NOMO-1 (cell line): Measurements from ENCODE around the gene SHLD1.

ENCODE experiments used
- DNase-seq, 2 experiments: peaks; one replicate each; lab custom pipeline; 2025; ENCODE audit not compliant: unreplicated experiment in 2 of 2; lab: John Stamatoyannopoulos, UW

The SHLD1 gene

GRCh38 chr20:5843054-5843592 is 92.9 kb downstream of the SHLD1 start:
- DNase-seq = no peak

DNA sequence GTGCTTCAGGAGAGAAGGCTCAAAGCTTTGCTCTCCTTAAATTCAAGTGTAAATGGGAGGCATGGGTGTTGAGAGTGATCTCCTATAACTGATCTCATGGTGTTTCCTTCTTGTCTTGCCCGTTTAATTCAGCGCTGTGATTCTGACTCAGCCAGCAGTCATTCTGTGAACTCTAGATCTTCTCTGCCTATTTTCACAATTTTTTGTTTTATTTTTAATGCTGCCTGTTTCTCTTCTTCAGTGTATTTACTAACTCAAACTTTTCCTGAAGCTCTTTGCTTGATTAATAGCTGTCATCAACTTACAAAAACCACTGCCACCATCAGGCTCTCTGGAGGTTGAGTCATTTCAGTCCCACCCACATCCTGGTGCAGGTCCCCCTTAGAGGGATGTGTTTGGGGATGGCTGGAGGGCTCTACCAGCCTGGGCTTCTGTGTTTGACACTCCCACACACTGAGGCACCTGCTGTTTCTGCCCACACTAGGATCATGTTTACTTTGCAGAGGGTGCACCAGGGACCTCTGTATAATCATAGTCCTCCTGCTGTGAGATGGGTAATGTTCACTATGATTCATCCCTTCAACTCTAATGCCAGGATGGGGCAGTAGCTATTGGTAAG is 94.0 kb downstream of the SHLD1 start:
- DNase-seq = peak; percentile 10 to 36

DNA sequence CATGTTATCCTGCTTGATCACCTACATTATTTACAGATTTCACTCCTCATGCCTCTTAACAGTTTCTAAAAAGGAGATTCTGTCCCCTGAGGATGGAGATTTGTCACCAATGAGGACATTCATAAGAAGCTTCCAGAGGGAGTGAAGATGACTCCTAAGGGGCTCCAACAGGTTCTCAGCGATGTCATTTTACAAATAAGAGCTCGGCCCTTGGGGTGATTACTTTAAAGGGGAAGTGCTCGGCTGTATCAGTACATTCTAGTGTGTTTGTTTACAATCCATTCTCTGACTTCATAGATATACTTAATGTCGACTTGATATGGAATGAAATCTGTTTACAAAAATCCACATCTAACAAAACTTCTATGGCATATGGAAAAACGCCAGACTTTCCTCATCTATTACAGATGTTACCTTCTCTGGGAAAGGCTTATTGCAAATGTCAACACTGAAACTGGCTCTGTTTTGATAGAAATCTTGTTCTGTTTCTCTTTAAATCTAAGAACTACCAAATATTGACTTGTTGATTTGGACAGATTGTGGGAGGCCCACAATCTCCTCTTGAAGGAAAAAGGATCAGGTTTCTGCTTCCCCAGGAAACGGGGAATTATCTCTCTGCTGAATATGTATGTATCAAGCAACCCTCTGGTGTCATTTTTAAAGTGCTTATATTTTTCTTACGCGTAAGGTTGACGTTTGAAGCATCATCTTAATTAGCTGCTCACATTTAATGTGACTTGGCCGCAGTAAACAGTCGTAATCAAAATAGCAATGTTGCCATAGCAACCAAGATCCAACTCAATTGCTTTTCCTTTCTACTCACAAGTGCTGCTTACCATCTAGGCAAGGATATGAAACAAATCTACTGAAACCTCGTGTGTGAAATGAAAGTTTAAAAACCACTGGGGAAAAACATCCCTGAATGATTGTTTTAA is 95.7 kb downstream of the SHLD1 start:
- DNase-seq = no peak

- no peak for DNase-seq
These were observed 98.7 kb downstream of the SHLD1 start for GRCh38 chr20:5848711-5849505.

DNA sequence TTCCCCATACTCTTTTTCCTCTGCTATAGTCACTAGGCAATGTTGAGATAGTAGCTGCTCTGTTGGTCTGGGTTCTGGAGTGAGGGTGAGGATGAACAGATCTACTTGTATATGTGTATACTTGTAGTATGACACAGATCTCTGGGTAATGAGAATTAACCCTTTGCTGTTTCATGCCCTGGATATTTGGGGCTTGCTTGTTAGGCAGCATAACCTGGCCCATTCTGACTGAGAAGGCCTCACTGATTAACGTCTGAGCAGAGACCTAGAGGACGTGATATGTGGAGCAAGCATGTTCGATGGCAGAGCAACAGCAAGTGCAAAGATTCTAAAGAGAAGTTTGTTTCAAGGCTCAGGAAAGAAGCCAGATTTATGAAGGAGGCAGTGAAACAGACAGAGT is 105.7 kb downstream of the SHLD1 start:
- DNase-seq = no peak

GRCh38 chr20:5859608-5860007 is 109.4 kb downstream of the SHLD1 start:
- no peak for DNase-seq

GRCh38 chr20:5862703-5863039 is 112.5 kb downstream of the SHLD1 start:
- no peak for DNase-seq

- peak; percentile 71 to 86 for DNase-seq
These were observed 113.0 kb downstream of the SHLD1 start for GRCh38 chr20:5863040-5863833.

GRCh38 chr20:5864428-5864827 is 114.2 kb downstream of the SHLD1 start:
- no peak for DNase-seq

- DNase-seq = peak in 1 of 2 experiments; percentile 79
These were observed 114.8 kb downstream of the SHLD1 start for GRCh38 chr20:5864873-5865587.

GRCh38 chr20:5865604-5866003 is 115.4 kb downstream of the SHLD1 start:
- DNase-seq = no peak

DNA sequence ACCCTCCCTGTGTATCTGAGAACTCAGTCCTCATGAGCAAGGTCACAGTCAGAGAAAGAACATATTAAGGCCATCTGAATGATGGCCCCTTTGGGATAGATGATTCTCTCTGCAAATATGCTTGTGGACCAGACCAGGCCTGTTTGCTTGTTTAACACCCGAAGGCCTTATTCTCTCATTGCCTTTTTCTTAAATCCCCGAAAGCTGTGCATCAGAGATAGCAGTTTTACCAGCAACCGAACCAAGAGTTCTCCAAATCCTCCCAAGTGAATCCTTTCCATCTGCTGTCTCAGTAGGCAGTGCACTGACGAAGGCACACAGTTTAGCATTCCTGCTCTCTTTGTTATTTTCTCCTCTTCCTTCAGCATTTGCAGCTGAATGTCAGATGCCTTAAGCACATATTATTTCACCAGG is 120.4 kb downstream of the SHLD1 start:
- no peak for DNase-seq

DNA sequence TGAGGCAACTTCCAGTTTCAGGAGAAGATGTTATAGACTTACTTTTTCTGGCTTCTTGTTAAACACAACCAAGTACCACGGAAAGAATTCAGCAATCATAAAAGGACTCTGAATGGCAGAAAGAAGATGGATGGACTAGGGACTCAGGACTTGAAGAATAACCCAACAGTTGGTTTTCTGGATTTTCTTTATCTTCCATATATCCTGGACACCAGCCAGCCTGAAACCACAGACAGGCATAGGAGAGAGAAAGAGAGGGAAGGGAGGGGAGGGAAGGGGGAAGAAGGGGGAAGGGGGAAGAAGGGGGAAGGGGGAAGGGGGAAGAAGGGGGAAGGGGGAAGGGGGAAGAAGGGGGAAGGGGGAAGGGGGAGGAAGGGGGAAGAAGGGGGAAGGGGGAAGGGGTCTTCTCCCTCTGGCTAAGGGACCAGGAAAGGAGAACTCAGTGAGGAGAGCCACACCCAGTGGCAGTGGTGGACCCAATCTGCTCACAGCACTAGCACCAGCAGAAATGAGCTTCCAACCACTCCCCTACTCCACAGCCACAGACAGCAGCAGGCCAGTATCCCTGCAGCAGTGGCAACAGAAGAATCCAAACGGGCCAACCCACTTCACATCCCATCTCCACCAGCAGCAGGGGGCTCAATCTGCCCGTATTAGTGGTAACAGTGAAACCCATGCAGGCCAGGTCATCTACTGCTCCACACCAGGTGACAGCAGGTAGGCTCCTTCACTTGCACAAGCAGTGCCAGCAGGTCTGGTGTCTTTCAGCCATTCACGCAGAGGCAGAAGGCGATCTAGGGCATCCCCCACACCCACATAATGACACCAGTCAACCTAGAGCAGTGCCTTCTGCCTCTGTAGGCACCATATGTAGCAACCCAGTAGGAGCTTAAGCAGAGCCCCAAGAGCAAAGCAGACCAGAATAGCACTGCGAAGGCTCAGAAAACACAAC is 121.5 kb downstream of the SHLD1 start:
- DNase-seq = no peak

- no peak for DNase-seq
These were observed 126.9 kb downstream of the SHLD1 start for GRCh38 chr20:5877128-5877527.

- no peak for DNase-seq
These were observed 130.1 kb downstream of the SHLD1 start for GRCh38 chr20:5880326-5880725.

DNA sequence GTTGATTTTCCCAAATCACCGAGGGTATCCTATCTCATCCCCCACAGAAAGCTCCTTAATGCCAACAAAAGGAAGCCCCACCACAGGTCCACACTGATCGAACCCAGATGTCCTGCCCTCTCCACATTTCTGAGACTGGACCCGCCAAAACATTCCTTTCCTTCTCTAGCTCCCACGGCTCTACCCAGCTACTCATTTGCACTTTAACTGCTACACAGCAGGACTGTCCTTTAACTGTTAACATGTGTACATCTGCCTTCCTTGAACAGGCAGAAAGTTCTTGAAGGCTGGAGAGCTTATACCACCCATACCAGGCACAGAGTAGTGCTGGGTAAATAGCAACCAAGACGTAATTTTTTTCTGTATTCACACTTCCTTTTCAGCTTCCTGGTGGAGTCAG is 131.5 kb downstream of the SHLD1 start:
- DNase-seq = no peak

DNA sequence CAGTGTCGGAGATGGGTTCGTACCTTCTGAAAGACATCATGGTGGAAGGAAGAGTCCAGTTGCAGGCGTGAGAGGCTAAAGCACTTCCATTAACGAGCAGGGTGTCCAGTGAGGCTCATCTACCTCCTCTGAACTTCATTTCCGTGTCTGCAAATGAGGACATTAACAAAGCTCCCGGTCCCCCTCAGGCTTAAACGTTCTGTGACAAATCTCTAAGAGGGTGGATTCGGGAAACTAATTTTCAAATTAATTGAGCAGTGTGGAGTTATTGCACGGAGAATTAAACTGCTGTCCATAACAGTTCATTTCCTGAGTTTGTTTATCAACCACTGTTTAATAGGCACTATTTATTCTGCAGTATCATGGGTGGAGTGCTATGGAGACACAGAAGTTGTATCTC is 132.0 kb downstream of the SHLD1 start:
- DNase-seq = peak in 1 of 2 experiments; percentile 53

- no peak for DNase-seq
These were observed 134.5 kb downstream of the SHLD1 start for GRCh38 chr20:5884465-5885335.
